A549 (cell line): ENCODE results near the gene DEXI. TPM values are rescaled to one million over a fixed set of nuclear protein-coding genes. Genes with fewer than 3 reads are reported as not detected.
A peak's percentile ranks its signal among the peaks of the same experiment; 100 is the strongest.

ENCODE experiments used
- ATAC-seq, 2 experiments: fragments of 200-7000 bp in 1 of 2; fragments of >200 bp in 1 of 2; cut with Nextera tagmentation in 1 of 2; cut with Tn5 transposase in 1 of 2; 3 replicates each; pipeline versions ENCODE4 v1.8.0 to v1.9.1; 2018 to 2020; ENCODE audit warnings: mild to moderate bottlenecking in 1 of 2, moderate library complexity in 1 of 2
- CTCF ChIA-PET: fragments of 300-600 bp; sonication (Branson Sonifier 250); formaldehyde crosslinking; extraction: SDS; loops from one replicate; lab custom pipeline; 2021; ENCODE audit warnings: antibody characterized with exemption, inconsistent platforms; lab: Yijun Ruan, JAX
- POLR2A ChIA-PET: fragments of 350-600 bp; formaldehyde crosslinking; extraction: SDS; loops from one replicate; lab custom pipeline; 2021; ENCODE audit warnings: antibody characterized with exemption, inconsistent platforms; lab: Yijun Ruan, JAX
- DNase-seq, 2 experiments: peaks; one replicate each; pipeline versions ENCODE4 v3.0.0 to v3.0.0-alpha.2; 2011 to 2016; ENCODE audit warnings: low read depth in 1 of 2, low spot score in 1 of 2
- FAIRE-seq: peaks from 2 replicates; lab custom pipeline; 2011; peaks lifted over from hg19 to GRCh38; lab: Jason Lieb, UNC
- H3K27ac ChIP-seq, 2 experiments: fragments of >200 bp; sonication (Bioruptor Twin); formaldehyde crosslinking; 3 replicates each; pipeline ENCODE4 v1.5.1; 2016 to 2017
- H3K4me1 ChIP-seq: fragments of >200 bp; sonication (Bioruptor Twin); formaldehyde crosslinking; 3 replicates; pipeline ENCODE4 v1.6.1; 2016
- H3K4me2 ChIP-seq: fragments of >200 bp; sonication (Bioruptor Twin); formaldehyde crosslinking; 3 replicates; pipeline ENCODE4 v1.6.1; 2016
- H3K4me3 ChIP-seq: fragments of >200 bp; sonication (Bioruptor Twin); formaldehyde crosslinking; 3 replicates; pipeline ENCODE4 v1.5.1; 2016
- H3K9me3 ChIP-seq: fragments of >200 bp; sonication (Bioruptor Twin); formaldehyde crosslinking; 3 replicates; pipeline ENCODE4 v1.6.1; 2016
- ATOH8 ChIP-seq: fragments of 250-450 bp; sonication (Bioruptor Pico); IDR thresholded peaks from 2 replicates; pipeline ENCODE4 v1.5.0; 2020; ENCODE audit warnings: low read depth, mild to moderate bottlenecking, moderate library complexity
- BHLHE40 ChIP-seq: IDR thresholded peaks from 2 replicates; pipeline ENCODE4 v1.6.1; 2012; ENCODE audit warnings: low read depth, low read length, inconsistent platforms
- CBX2 ChIP-seq: fragments of 200-600 bp; sonication (generic); IDR thresholded peaks from 2 replicates; pipeline ENCODE4 v1.6.1; 2016; ENCODE audit warnings: low read depth, mild to moderate bottlenecking, borderline replicate concordance
- CHD4 ChIP-seq: fragments of 200-600 bp; sonication (generic); IDR thresholded peaks from 2 replicates; pipeline ENCODE4 v1.6.1; 2016; ENCODE audit warnings: antibody characterized with exemption, mild to moderate bottlenecking, borderline replicate concordance
- FOXS1 ChIP-seq: fragments of 250-450 bp; sonication (Bioruptor Pico); IDR thresholded peaks from 2 replicates; pipeline ENCODE4 v1.5.0; 2020; ENCODE audit warnings: mild to moderate bottlenecking, moderate library complexity
- JUN ChIP-seq, 2 experiments: fragments of >200 bp; sonication (Bioruptor Twin); formaldehyde crosslinking; IDR thresholded peaks; 2 replicates in 1 of 2; 3 replicates in 1 of 2; pipeline ENCODE4 v1.6.1; 2016 to 2017
- JUNB ChIP-seq: fragments of >200 bp; sonication (Bioruptor Twin); formaldehyde crosslinking; IDR thresholded peaks from 2 replicates; pipeline ENCODE4 v1.6.1; 2016
- MAFK ChIP-seq: fragments of 450-650 bp; IDR thresholded peaks from 2 replicates; pipeline ENCODE4 v1.6.1; 2014; ENCODE audit not compliant: partially characterized antibody
- MAZ ChIP-seq: fragments of 150-350 bp; IDR thresholded peaks from 2 replicates; pipeline ENCODE4 v1.6.1; 2014; ENCODE audit warnings: antibody characterized with exemption, low read depth, low read length, borderline replicate concordance
- NFE2L2 ChIP-seq: fragments of 150-350 bp; conservative IDR thresholded peaks from 2 replicates; pipeline ENCODE4 v1.6.1; 2014; ENCODE audit warnings: low read length
- POLR2AphosphoS2 ChIP-seq: conservative IDR thresholded peaks from 2 replicates; pipeline ENCODE4 v1.6.1; 2012; ENCODE audit warnings: low read length, improper control_type of control experiment, inconsistent platforms
- RARB ChIP-seq: fragments of 250-450 bp; sonication (Bioruptor Pico); IDR thresholded peaks from 2 replicates; pipeline ENCODE4 v1.8.0; 2021; ENCODE audit warnings: mild to moderate bottlenecking, moderate library complexity
- SMC3 ChIP-seq: fragments of >200 bp; sonication (Bioruptor Twin); formaldehyde crosslinking; IDR thresholded peaks from 3 replicates; pipeline ENCODE4 v1.6.1; 2018; ENCODE audit warnings: inconsistent platforms
- SREBF2 ChIP-seq: fragments of 450-650 bp; IDR thresholded peaks from 2 replicates; pipeline ENCODE4 v1.6.1; 2014; ENCODE audit warnings: mild to moderate bottlenecking, moderate library complexity
- TFCP2L1 ChIP-seq: fragments of 250-450 bp; sonication (Bioruptor Pico); IDR thresholded peaks from 2 replicates; pipeline ENCODE4 v1.5.0; 2021; ENCODE audit warnings: mild to moderate bottlenecking
- ZNF302 ChIP-seq: fragments of 250-450 bp; sonication (Bioruptor Pico); IDR thresholded peaks from 2 replicates; pipeline ENCODE4 v1.9.0; 2021; ENCODE audit warnings: inconsistent platforms, mild to moderate bottlenecking, moderate library complexity
- ZSCAN20 ChIP-seq: fragments of 250-450 bp; sonication (Bioruptor Pico); IDR thresholded peaks from 2 replicates; pipeline ENCODE4 v1.8.0; 2022; ENCODE audit warnings: mild to moderate bottlenecking, moderate library complexity
- WGBS: methylation state at CpG from one replicate; pipeline ENCODE4 v1.1.6; 2017; ENCODE audit errors: missing lambda C conversion rate; 5-methylcytosine and 5-hydroxymethylcytosine counted together
- polyA plus RNA-seq, 4 experiments: library from polyadenylated mRNA; depleted of rRNA in 3 of 4; stranded (reverse); fragments of >200 nt; fragmentation: RNase III in 1 of 4; extraction: RNeasy Plus Mini Kit Qiagen cat#74134 plus additional on column Dnase treatment in 1 of 4; gene quantifications; 2 replicates in 3 of 4; 3 replicates in 1 of 4; pipeline ENCODE4 v1.2.3, GENCODE V29; 2011 to 2017
- TF ChIP-seq, protein P1 (sequence below): IDR thresholded peaks from 2 replicates; pipeline ENCODE4 v1.6.1; 2012
- TF ChIP-seq, protein P2 (sequence below): fragments of >200 bp; sonication (Bioruptor Twin); formaldehyde crosslinking; IDR thresholded peaks from 3 replicates; pipeline ENCODE4 v1.5.1; 2016
- TF ChIP-seq, protein P3 (sequence below): IDR thresholded peaks from 2 replicates; pipeline ENCODE4 v1.6.1; 2012; ENCODE audit warnings: low read depth, borderline replicate concordance

DEXI gene
- polyA plus RNA-seq, 2 of the 4 experiments (the other 2 are of a cell fraction): 22.0 to 34.0 TPM

DNA sequence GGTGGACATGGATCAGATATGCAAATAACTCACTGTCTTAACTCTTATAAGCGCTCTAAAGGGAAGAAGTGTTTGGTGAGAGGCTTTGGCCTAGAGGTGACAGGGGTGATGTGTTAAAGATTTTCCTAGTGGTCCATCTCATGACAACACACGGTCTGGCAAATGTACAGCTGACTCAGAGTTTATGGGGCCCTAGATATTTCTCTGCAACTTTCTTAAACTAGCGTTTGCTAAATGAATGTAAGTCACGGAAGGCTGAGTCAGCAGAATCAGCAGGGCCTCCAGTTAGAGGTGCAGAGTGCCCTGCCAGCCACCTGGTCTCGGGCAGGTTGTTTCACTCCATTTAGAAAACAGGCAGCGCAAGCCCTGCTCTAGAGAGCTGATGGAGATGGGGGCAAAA is 42.2 kb upstream of the DEXI start:
- CTCF ChIA-PET: interaction anchor here (0.7 to 5.0 kb wide), 7 partner anchors 13 to 408 kb away, joined by 3 to 27 read pairs (median 4); partner anchors contain the start of gene SOCS1
- no peak overlapping the region for H3K4me2 ChIP-seq
- no peak overlapping the region for H3K4me3 ChIP-seq
- TF ChIP-seq ZSCAN20 (CRISPR knock-in tag) (no peak), MAFK (peak; percentile 93)
- ATAC-seq (no peak), DNase-seq (no peak), FAIRE-seq (no peak)
- H3K27ac ChIP-seq: no peak overlapping the region
- no peaks in the 10 kb centered on the region for H3K4me1 ChIP-seq
- 86% methylated on average over 6 of the region's 6 CpGs for WGBS
- POLR2A ChIA-PET: interaction anchor here (1.0 kb wide), 1 partner anchor 271 kb away, joined by 4 read pairs; no protein-coding TSS in a partner anchor
- no peaks in the 10 kb centered on the region for H3K9me3 ChIP-seq

DNA sequence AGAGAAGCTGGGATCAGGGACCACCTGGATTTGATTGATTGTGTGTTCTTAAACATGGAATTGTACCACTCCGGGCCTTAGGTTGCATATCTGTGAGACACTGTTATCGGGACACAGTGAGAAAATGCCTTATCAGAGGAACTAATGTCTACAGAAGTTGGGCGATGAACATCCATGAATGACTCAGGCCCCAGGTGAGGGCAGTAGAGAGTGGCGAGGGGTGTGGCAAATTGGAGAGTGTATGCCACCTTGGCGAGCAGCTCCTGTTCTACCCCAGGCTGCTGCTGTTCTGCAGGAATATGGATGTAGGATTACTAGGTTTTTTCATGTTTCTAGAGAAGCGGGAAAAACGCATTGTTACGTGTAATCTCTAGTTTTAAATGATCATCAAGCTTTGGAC is 40.9 kb upstream of the DEXI start:
- no peak overlapping the region for H3K4me2 ChIP-seq
- ATAC-seq: peak in 1 of 2 experiments; percentile 36; a peak in 1 of 6 replicates
- H3K9me3 ChIP-seq: no peaks in the 10 kb centered on the region
- ChIA-PET CTCF (interaction anchor here (0.6 to 5.0 kb wide), 11 partner anchors 10 to 409 kb away, joined by 3 to 27 read pairs (median 4); partner anchors contain the start of gene SOCS1), POLR2A (interaction anchor here (1.5 kb wide), 1 partner anchor 273 kb away, joined by 8 read pairs; the partner anchor contains the start of gene SOCS1)
- 93% methylated on average over 8 of the region's 8 CpGs for WGBS
- no peak overlapping the region for H3K4me3 ChIP-seq
- no peaks in the 10 kb centered on the region for H3K4me1 ChIP-seq
- H3K27ac ChIP-seq: no peak overlapping the region
- TF ChIP-seq ZNF302 (CRISPR knock-in tag): no peak
- no peak for TF ChIP-seq JUN (IDR thresholded peaks at IDR 0.05)
- TF ChIP-seq CBX2: no peak
- no peak for TF ChIP-seq FOXS1
- no peak for TF ChIP-seq SMC3
- TF ChIP-seq, protein P1, sequence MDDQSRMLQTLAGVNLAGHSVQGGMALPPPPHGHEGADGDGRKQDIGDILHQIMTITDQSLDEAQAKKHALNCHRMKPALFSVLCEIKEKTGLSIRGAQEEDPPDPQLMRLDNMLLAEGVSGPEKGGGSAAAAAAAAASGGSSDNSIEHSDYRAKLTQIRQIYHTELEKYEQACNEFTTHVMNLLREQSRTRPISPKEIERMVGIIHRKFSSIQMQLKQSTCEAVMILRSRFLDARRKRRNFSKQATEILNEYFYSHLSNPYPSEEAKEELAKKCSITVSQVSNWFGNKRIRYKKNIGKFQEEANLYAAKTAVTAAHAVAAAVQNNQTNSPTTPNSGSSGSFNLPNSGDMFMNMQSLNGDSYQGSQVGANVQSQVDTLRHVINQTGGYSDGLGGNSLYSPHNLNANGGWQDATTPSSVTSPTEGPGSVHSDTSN: no peak
- no peak for TF ChIP-seq CHD4
- TF ChIP-seq ATOH8 (CRISPR knock-in tag): no peak
- TF ChIP-seq, protein P2, sequence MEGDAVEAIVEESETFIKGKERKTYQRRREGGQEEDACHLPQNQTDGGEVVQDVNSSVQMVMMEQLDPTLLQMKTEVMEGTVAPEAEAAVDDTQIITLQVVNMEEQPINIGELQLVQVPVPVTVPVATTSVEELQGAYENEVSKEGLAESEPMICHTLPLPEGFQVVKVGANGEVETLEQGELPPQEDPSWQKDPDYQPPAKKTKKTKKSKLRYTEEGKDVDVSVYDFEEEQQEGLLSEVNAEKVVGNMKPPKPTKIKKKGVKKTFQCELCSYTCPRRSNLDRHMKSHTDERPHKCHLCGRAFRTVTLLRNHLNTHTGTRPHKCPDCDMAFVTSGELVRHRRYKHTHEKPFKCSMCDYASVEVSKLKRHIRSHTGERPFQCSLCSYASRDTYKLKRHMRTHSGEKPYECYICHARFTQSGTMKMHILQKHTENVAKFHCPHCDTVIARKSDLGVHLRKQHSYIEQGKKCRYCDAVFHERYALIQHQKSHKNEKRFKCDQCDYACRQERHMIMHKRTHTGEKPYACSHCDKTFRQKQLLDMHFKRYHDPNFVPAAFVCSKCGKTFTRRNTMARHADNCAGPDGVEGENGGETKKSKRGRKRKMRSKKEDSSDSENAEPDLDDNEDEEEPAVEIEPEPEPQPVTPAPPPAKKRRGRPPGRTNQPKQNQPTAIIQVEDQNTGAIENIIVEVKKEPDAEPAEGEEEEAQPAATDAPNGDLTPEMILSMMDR: no peak
- TF ChIP-seq BHLHE40: no peak
- TF ChIP-seq, protein P3, sequence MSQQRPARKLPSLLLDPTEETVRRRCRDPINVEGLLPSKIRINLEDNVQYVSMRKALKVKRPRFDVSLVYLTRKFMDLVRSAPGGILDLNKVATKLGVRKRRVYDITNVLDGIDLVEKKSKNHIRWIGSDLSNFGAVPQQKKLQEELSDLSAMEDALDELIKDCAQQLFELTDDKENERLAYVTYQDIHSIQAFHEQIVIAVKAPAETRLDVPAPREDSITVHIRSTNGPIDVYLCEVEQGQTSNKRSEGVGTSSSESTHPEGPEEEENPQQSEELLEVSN: no peak
- TF ChIP-seq TFCP2L1 (CRISPR knock-in tag): no peak
- TF ChIP-seq MAZ: no peak
- TF ChIP-seq POLR2AphosphoS2: no peak
- no peak for TF ChIP-seq SREBF2
- no peak for TF ChIP-seq RARB
- no peak for TF ChIP-seq JUNB
- TF ChIP-seq NFE2L2: no peak
- no peak for DNase-seq
- FAIRE-seq: no peak
